CD4-positive, CD25-positive, alpha-beta regulatory T cell (primary cell): ENCODE measurements around the gene EZR. TPM values are rescaled to one million over a fixed set of nuclear protein-coding genes. Genes with fewer than 3 reads are reported as not detected.

Experiments used
- ATAC-seq, 2 donors: fragments of 150-1000 bp; cut with Tn5 transposase; one replicate each; pipeline ENCODE4 v1.10.0; 2021; ENCODE audit warnings: low read depth in 2 of 2, moderate number of reproducible peaks in 2 of 2, moderate library complexity in 1 of 2
- DNase-seq, 3 donors: peaks; one replicate each; pipeline versions ENCODE4 v3.0.0 to v3.0.0-alpha.2; 2012 to 2022; ENCODE audit warnings: mixed read lengths in 1 of 3
- H3K27ac ChIP-seq: one replicate; pipeline ENCODE4 v1.7.0; 2013; ENCODE audit warnings: mild to moderate bottlenecking, low read length; ENCODE audit not compliant: insufficient read depth, poor library complexity, severe bottlenecking
- H3K27me3 ChIP-seq: one replicate; pipeline ENCODE4 v1.7.0; 2013; ENCODE audit warnings: low read length; ENCODE audit not compliant: control insufficient read depth, insufficient read depth
- H3K36me3 ChIP-seq: one replicate; pipeline ENCODE4 v1.7.0; 2013; ENCODE audit warnings: mild to moderate bottlenecking, low read length, moderate library complexity; ENCODE audit not compliant: control insufficient read depth, insufficient read depth
- H3K4me1 ChIP-seq: 2 replicates; pipeline ENCODE4 v1.7.0; 2013; ENCODE audit warnings: mild to moderate bottlenecking, low read length; ENCODE audit not compliant: insufficient read depth, control insufficient read depth, poor library complexity, severe bottlenecking
- H3K4me3 ChIP-seq: one replicate; pipeline ENCODE4 v1.7.0; 2013; ENCODE audit warnings: low read depth, mild to moderate bottlenecking, low read length, moderate library complexity
- H3K9me3 ChIP-seq, 2 experiments: 1 replicate in 1 of 2; 2 replicates in 1 of 2; pipeline ENCODE4 v1.7.0; 2013; ENCODE audit warnings: low read length in 2 of 2, mild to moderate bottlenecking in 1 of 2, moderate library complexity in 1 of 2; ENCODE audit not compliant: control insufficient read depth in 2 of 2
- H3K27ac Mint-ChIP-seq, 3 donors: one replicate each; pipeline ENCODE4 v1.8.0; 2020 to 2022; ENCODE audit warnings: mild to moderate bottlenecking in 3 of 3, mixed read lengths in 3 of 3, moderate library complexity in 2 of 3
- H3K27me3 Mint-ChIP-seq: one replicate; pipeline ENCODE4 v1.8.0; 2022; ENCODE audit warnings: mild to moderate bottlenecking, mixed read lengths
- H3K36me3 Mint-ChIP-seq: one replicate; pipeline ENCODE4 v1.8.0; 2020; ENCODE audit warnings: mixed read lengths
- H3K4me1 Mint-ChIP-seq, 4 donors: one replicate each; pipeline ENCODE4 v1.8.0; 2020 to 2022; ENCODE audit warnings: mixed read lengths in 4 of 4, mild to moderate bottlenecking in 1 of 4
- H3K4me3 Mint-ChIP-seq, 4 donors: one replicate each; pipeline ENCODE4 v1.8.0; 2020 to 2022; ENCODE audit warnings: mild to moderate bottlenecking in 4 of 4, mixed read lengths in 4 of 4, moderate library complexity in 3 of 4
- H3K9me3 Mint-ChIP-seq, 7 donors: one replicate each; pipeline ENCODE4 v1.8.0; 2020 to 2022; ENCODE audit warnings: mixed read lengths in 7 of 7, mild to moderate bottlenecking in 3 of 7, moderate library complexity in 2 of 7
- polyA plus RNA-seq, 4 donors: library from polyadenylated mRNA; unstranded; fragments of 300-500 nt; fragmentation: Illumina TruSeq; gene quantifications; one replicate each; pipeline ENCODE4 v1.2.3, GENCODE V29; 2021
- total RNA-seq: library from RNA; stranded (reverse); gene quantifications from one replicate; pipeline ENCODE4 v1.2.3, GENCODE V29; 2022

EZR gene
- total and polyA plus RNA-seq, 5 donors from 2014 or later: 310 to 559 (median 396) TPM

DNA sequence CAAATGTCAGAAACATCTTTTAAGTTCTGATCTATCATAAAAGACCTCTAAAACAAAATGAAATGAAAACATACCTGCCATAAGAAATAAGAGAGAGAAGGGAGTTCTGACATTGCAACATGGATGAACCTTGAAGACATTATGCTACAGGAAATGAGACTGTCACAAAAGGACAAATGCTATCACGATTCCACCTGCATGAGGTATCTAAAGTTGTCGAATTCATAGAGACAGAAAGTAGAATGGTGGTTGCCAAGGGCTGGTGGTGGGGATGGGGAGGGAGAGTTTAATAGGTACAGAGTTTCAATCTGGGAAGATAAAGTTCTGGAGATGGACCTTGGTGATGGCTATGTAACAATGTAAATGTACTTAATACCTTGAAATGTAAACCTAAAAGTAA lies 3.3 kb downstream of the EZR start:
- Histone ChIP-seq H3K27me3 (no peaks in the 10 kb centered on the region), H3K4me1 (peaks cover 59% of the 10 kb centered on the region), H3K9me3 (no peaks in the 10 kb centered on the region), H3K27ac (peak overlapping the region; percentile 97), H3K4me3 (peak overlapping the region; percentile 100), H3K36me3 (peaks cover 44% of the 10 kb centered on the region)
- DNase-seq (peak in 1 of 3 donors; percentile 42), ATAC-seq (no peak)
- Mint-ChIP-seq H3K36me3 (peaks cover 42% of the 10 kb centered on the region), H3K27me3 (peaks cover 12% of the 10 kb centered on the region), H3K9me3 (peaks cover 0 to 2% (median 0%) of the 10 kb centered on the region in 7 donors), H3K4me1 (peaks cover 26 to 66% (median 55%) of the 10 kb centered on the region in 4 donors), H3K27ac (peak overlapping the region; percentile 97 to 100 (median 99)), H3K4me3 (peak overlapping the region; percentile 98 to 100 (median 99))

DNA sequence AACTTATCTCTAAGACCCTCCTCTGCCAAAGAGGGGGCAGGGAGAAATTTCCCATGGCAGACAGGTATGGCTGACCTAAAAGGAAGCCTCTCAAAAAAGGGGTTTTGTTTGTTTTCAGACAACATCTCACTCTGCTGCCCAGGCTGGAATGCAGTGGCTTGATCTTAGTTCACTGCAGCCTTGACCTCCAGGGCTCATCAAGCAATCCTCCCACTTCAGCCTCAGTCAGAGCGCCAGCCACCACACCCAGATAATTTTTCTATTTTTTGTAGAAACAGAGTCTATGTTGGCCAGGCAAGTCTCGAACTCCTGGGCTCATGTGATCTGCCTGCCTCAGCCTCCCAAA lies 3.8 kb downstream of the EZR start:
- Mint-ChIP-seq H3K36me3 (peaks cover 48% of the 10 kb centered on the region), H3K27me3 (peaks cover 12% of the 10 kb centered on the region), H3K4me1 (peaks cover 31 to 72% (median 60%) of the 10 kb centered on the region in 4 donors), H3K9me3 (peaks cover 0 to 2% (median 0%) of the 10 kb centered on the region in 7 donors), H3K4me3 (peak overlapping the region; percentile 98 to 100 (median 99)), H3K27ac (peak overlapping the region; percentile 96 to 100 (median 97))
- peaks cover 65% of the 10 kb centered on the region for H3K4me1 ChIP-seq
- no peak for ATAC-seq
- H3K27me3 ChIP-seq: no peaks in the 10 kb centered on the region
- peak overlapping the region; percentile 100 for H3K4me3 ChIP-seq
- H3K27ac ChIP-seq: peak overlapping the region; percentile 97
- no peaks in the 10 kb centered on the region for H3K9me3 ChIP-seq
- peaks cover 49% of the 10 kb centered on the region for H3K36me3 ChIP-seq
- no peak for DNase-seq

DNA sequence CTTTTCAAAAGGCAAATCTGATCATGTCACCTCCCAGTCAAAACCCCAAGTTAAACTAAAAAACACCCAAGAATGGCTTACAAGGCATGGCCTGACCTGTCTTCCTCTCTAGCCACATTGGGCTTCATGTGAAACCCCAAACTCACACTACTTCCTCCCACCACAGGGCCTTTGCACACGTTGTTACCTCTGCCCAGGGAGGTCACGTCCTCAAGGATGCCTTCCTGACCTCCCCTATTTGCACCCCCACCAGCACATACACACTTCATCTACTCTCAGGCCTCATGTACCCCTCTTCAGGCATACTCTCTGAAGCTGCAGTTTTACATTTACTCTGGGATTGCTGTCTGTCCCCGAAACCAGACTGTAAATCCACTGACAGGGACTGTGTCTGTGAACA lies 6.1 kb downstream of the EZR start:
- ATAC-seq: no peak
- Mint-ChIP-seq H3K27me3 (peaks cover 5% of the 10 kb centered on the region), H3K4me1 (peaks cover 33 to 90% (median 77%) of the 10 kb centered on the region in 4 donors), H3K27ac (peak overlapping the region; percentile 91 to 100 (median 97)), H3K9me3 (peaks cover 0 to 2% (median 0%) of the 10 kb centered on the region in 7 donors), H3K36me3 (peaks cover 69% of the 10 kb centered on the region), H3K4me3 (peak overlapping the region; percentile 98 to 100 (median 99))
- Histone ChIP-seq H3K4me1 (peaks cover 84% of the 10 kb centered on the region), H3K4me3 (peak overlapping the region; percentile 100), H3K27ac (peak overlapping the region; percentile 97), H3K27me3 (no peaks in the 10 kb centered on the region), H3K9me3 (no peaks in the 10 kb centered on the region), H3K36me3 (peaks cover 61% of the 10 kb centered on the region)
- DNase-seq: peak in 1 of 3 donors; percentile 54

DNA sequence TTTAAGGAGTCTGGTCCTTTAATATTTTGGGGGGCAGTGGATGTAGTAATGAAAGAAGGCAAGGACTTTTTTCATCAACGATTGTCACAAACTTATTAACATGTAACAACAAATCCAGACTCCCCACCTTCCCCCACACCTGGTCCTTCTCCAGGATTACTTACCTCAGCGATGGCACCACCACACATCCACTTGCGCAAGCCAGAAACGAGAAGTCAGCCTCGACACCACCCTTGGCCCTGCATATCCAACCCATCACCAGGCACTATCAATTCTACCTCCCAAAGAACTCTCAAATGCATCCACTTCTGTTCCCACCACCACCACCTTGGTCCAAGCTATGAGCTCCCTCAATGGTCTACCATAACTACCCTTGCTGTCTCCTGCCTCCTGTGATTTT lies 6.6 kb downstream of the EZR start:
- Histone ChIP-seq H3K36me3 (peaks cover 66% of the 10 kb centered on the region), H3K27me3 (no peaks in the 10 kb centered on the region), H3K27ac (peak overlapping the region; percentile 97), H3K4me3 (peak overlapping the region; percentile 100), H3K4me1 (peaks cover 88% of the 10 kb centered on the region), H3K9me3 (no peaks in the 10 kb centered on the region)
- Mint-ChIP-seq H3K4me1 (peaks cover 36 to 94% (median 79%) of the 10 kb centered on the region in 4 donors), H3K9me3 (no peaks in the 10 kb centered on the region), H3K27me3 (peaks cover under 1% of the 10 kb centered on the region), H3K4me3 (peak overlapping the region; percentile 98 to 100 (median 99)), H3K27ac (peak overlapping the region; percentile 91 to 100 (median 97)), H3K36me3 (peaks cover 72% of the 10 kb centered on the region)
- no peak for ATAC-seq
- no peak for DNase-seq

DNA sequence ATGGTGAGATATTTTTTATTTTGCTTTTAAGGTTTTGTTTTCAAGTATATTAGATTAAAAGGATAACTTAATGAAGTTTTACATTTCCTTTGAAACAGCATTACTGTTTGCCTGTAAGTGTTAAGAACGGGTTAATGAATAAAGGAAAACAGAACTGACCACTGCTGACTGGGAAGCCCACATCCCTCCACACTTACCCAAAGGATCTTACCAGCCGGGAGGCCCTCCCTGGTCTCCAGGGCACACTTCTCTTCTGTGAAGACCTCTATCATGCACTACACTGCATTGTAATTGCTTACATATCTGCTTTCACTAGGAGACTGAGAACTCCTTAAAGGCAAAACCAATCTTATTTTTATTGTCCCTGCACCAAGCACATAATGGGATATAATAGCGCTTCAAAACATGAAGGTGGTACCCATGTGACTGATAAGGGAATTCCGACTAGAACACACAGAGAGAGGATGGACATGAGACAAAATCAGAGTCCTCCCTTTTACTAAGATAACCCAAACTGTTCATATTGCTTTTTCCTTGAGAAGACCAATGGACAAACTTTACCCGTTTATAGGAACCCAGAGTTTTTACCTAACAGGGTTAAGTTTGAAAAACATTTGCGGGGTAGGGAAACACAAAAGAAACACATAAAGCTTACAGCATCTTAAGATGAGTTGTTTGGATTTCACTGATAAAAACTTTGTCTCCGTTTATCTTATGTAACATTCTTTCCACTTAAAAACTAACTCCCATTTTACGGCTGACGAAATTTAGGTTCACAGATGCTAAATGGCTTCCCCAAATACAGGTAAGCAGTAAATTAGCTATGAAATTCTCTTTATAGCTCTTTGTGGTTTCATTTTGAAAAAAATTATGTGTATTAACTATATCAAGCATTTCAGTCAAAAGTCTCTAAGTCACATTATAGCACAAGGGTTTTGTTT lies 8.7 kb downstream of the EZR start:
- Mint-ChIP-seq H3K4me3 (peak overlapping the region; percentile 65 to 83 (median 78)), H3K27ac (peak overlapping the region; percentile 92 to 94 (median 92)), H3K36me3 (peaks cover 75% of the 10 kb centered on the region), H3K27me3 (no peaks in the 10 kb centered on the region), H3K4me1 (peaks cover 41 to 99% (median 86%) of the 10 kb centered on the region in 4 donors), H3K9me3 (peaks cover 0 to 1% (median 0%) of the 10 kb centered on the region in 7 donors)
- Histone ChIP-seq H3K4me1 (peaks cover 99% of the 10 kb centered on the region), H3K4me3 (peak overlapping the region; percentile 77), H3K9me3 (no peaks in the 10 kb centered on the region), H3K27me3 (no peaks in the 10 kb centered on the region), H3K27ac (peak overlapping the region; percentile 97), H3K36me3 (peaks cover 60% of the 10 kb centered on the region)
- DNase-seq: no peak
- no peak for ATAC-seq

DNA sequence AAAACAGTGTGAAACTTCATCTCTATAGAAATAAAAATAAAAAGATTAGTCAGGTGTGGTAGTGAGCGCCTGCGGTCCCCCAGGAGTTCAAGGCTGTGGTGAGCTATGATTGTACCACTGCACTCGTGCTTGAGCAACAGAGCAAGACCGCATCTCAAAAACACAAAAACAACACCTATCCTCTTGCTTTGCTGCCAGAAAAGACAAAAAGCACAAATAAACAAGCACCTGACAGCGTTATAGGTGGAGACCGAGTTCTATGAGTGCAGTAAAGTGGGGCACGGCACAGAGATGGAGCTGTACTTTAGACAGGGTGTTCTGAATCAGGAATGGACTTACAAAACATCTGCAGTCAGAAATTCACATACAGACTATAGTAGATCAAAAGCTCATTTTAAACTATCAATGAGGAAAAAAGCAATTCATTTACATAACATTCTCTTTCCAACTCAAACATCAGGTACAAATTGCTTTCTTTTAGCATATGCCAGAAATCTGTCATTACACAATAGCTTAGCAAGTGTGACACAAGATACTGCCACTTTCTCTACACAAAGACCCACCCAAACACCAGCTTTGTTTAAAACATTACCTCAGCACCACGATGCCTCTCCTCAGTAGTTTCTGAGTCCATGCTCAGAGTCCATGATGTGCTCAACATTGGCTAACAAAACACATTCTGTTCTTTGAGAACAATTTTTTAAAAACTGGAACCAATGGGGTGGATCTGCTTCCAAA lies 10.1 kb downstream of the EZR start:
- Mint-ChIP-seq H3K4me3 (peak overlapping the region; percentile 77 to 83 (median 82)), H3K27ac (peak overlapping the region; percentile 92 to 94 (median 92)), H3K9me3 (peaks cover 0 to 1% (median 0%) of the 10 kb centered on the region in 7 donors), H3K4me1 (peaks cover 36 to 97% (median 86%) of the 10 kb centered on the region in 4 donors), H3K36me3 (peaks cover 71% of the 10 kb centered on the region), H3K27me3 (no peaks in the 10 kb centered on the region)
- H3K4me1 ChIP-seq: peaks cover 96% of the 10 kb centered on the region
- no peaks in the 10 kb centered on the region for H3K9me3 ChIP-seq
- peak overlapping the region; percentile 97 for H3K27ac ChIP-seq
- DNase-seq: peak; percentile 43 to 84 (median 75)
- peak; percentile 87 to 88 for ATAC-seq
- H3K36me3 ChIP-seq: peaks cover 55% of the 10 kb centered on the region
- H3K27me3 ChIP-seq: no peaks in the 10 kb centered on the region
- peak overlapping the region; percentile 77 for H3K4me3 ChIP-seq

DNA sequence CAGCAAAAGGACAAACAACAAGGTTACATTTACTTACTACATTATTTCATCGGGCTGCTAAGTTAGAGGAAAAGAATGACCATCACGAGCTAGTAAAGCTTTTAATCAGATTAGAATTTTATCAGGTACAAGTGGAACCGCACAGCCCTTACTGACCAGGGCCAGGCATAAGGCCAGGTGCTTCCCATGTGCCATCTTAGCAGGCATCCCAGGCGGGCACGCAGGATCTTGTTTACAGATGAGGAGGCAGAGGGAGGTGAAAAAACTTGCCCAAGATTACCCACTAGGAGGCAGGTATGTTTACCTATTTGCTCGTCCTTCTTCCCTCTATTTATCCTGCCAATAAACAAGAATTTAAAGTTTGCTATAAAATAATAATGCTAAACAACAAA lies 10.7 kb downstream of the EZR start:
- H3K27ac Mint-ChIP-seq: peak overlapping the region; percentile 92 to 94 (median 92)
- peaks cover 43 to 97% (median 87%) of the 10 kb centered on the region in 4 donors for H3K4me1 Mint-ChIP-seq
- Histone ChIP-seq H3K9me3 (no peaks in the 10 kb centered on the region), H3K4me1 (peaks cover 96% of the 10 kb centered on the region), H3K27ac (peak overlapping the region; percentile 97), H3K27me3 (no peaks in the 10 kb centered on the region), H3K36me3 (peaks cover 49% of the 10 kb centered on the region), H3K4me3 (peak overlapping the region; percentile 77)
- peak overlapping the region; percentile 77 to 83 (median 82) for H3K4me3 Mint-ChIP-seq
- no peaks in the 10 kb centered on the region for H3K27me3 Mint-ChIP-seq
- DNase-seq (no peak), ATAC-seq (no peak)
- peaks cover 0 to 1% (median 0%) of the 10 kb centered on the region in 7 donors for H3K9me3 Mint-ChIP-seq
- peaks cover 65% of the 10 kb centered on the region for H3K36me3 Mint-ChIP-seq
